Stimulated activated CD4-positive, alpha-beta T cell treated with anti-CD3 and anti-CD28 coated beads, Interleukin-1b, Interleukin-23, amount 100 ng/mL, for 1 hour (primary cell): ENCODE data around the gene FOXJ2.
A peak's percentile ranks its signal among the peaks of the same experiment; 100 is the strongest.
"Not testable (repeated sequence)": the region's sequence is repeated elsewhere in the genome, so short reads cannot be mapped to it uniquely, and the experiment has no call there.

Source experiments
- DNase-seq, 2 donors: peaks; one replicate each; pipeline ENCODE4 v3.0.0-alpha.2; 2020; ENCODE audit warnings: low read depth in 2 of 2

Gene FOXJ2

DNA sequence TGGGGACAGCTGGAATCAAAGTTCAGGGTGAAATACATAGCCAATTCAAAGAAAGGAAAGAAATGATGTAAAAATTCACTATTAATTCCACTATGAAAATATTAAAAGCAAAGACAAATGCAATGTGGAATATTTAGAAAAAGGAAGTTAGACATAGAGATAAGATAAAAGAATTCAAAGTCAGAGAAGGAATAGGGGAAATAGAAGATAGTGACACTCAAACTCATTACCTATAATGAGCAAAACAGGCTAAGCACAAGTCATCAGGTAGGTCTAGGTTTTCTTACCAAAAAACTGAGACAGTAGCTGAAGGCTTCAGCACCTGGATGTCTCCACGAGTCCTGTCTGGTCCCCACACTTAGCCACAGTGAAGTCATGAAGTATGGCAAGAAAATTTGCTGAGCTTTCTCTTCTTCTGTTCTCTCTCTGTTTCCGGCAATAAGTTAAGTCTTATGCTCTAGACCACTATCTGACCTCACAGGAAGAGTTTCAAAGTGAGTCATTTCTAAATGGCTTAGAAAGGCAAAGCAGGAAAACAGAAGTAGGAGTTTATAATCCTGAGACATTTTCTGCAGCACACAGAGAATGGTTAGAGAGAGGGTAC is 33.6 kb downstream of the FOXJ2 start, which contains the start of gene C3AR1:
C3AR1 (minus strand) TSS at position 369 of the 604 bp plus-strand sequence. CDS start 6,174 bp downstream, outside the sequence.
- DNase-seq, result no peak

DNA sequence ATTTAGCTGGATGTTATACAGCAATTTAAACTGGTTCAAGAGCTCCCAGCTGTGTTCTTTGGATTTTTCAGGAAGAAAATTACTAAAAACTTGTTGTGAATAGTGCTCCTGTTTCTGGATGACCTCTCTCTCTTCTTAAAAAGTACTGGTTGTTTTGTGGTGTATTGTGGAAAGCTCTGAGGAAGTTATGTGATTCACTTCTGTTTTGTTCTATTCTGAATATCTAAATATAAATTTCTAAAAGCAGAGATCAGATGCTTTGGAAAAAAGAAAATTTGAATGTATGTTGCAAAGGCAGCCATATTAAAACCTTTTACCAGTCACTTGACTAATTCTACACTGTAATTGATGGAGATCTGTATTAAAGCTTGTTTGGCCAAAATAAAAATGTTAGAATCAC is 37.1 kb downstream of the FOXJ2 start:
- DNase-seq, result no peak

DNA sequence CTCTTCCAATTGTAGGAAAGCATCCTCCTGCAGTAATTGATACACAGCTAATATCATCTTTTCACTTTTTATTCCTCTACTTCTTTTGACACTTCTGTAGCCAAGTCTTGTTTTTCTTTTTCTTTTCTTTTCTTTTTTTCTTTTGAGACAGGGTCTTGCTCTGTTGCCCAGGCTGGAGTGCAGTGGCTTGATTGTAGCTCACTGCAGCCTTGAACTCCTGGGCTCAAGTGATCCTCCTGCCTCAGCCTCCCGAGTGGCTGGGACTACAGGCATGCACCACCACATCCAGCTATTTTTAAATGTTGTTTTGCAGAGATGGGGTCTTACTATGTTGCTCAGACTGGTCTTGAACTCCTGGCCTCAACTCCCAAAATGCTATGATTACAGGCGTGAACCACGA is 39.3 kb downstream of the FOXJ2 start:
- DNase-seq, result not testable (repeated sequence)

DNA sequence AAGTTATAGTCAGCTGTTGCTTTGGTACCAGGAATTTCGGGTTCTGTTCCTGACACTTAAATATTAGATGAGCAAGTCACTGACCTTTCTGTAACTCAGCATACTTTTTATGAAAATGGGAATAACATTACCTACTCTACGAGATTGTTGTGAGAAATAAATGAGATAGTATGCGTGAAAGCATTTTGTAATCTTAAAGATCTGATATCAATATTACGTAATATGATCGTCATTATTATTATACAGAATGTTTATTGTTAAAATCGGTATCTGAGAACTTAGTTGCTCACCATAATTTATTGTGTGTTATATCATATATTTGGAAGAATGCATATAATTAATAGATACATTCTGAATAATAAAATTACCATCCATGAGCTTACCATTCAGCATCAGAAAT is 43.4 kb downstream of the FOXJ2 start:
- DNase-seq, result no peak

- no peak for DNase-seq
Observed at GRCh38 chr12:8076366-8076765, 43.9 kb downstream of the FOXJ2 start.

DNA sequence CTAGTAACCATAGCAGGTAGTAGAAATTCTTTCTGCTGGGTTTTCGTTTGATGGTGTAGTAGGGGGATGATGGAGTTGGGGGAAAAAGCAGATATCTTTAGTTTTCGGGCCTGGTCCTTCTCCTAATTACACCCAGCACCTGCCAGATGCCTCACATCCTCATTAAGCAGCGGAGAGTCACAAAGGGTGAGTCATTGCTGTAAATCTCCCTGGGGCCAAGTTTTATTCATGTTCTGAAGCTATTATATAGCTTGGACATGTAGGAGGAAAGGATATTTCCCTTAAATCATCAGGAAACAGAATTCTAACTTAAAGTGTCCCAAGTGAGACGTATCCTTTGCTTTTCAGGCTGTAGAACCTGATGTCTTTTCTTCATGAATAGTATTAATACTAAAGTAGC is 44.7 kb downstream of the FOXJ2 start:
- no peak for DNase-seq

GRCh38 chr12:8078398-8078797 is 45.9 kb downstream of the FOXJ2 start:
- DNase-seq, result peak; percentile 19 to 42

DNA sequence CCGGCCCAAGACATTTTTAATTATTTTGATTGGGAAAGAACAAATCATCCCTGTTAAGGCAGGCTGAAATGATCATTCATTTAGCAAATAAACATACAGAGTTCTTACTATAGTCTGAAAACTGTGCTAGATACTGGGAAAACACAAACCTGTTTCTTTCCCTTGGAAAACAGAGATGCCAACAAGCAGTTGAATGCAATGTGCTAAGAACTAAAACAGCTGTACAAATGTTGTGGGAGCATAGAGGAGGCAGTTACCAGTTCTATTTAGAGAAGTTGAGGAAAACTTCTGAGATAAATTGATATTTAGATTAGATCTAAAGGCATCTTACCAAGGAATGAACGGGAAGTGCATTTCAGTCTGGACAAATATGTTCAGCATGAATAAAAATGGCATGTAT is 46.4 kb downstream of the FOXJ2 start:
- DNase-seq, result no peak

- no peak for DNase-seq
Observed at GRCh38 chr12:8080120-8080519, 47.6 kb downstream of the FOXJ2 start.

DNA sequence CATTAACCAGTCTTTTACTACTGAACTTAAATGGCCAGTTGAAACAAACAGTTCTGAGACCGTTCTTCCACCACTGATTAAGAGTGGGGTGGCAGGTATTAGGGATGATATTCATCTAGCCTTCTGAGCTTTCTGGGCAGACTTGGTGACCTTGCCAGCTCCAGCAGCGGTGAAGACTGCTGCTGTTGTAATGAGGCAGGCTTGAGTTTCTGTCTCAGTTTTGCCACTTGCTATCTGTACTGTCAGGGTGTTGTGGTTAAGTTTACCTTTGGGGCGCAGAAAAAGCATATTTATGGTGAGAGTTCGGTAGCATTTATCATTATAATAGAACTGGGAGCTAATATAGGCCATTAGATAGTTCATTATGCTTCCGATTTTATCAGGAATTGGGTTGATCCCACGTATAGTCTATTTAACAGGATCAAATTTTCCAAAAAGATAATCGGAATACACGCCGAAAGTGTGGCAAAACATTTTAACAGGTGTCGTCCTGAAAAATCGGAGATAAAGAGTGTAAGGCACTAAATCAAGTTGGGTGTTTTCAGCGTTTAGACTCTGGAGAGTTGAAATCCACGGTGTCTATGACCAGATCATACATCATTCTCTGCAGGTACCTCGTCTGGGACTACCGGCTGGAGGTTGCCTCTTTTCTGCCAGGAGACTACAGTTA is 48.9 kb downstream of the FOXJ2 start:
- DNase-seq, result no peak

DNA sequence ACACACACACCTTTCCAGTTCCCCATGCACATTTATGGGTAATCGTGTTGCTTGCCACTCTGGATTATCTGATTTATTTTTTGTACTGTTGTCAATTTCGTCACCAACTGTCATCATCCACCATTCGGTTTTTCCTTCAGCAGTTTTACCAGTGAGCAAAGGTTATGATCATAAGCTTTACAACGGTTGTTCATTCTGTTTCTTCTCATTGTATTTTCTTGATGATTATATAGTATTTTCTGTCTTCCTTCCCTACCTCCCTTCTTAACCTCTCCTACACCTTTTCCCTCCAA is 50.2 kb downstream of the FOXJ2 start:
- no peak for DNase-seq

DNA sequence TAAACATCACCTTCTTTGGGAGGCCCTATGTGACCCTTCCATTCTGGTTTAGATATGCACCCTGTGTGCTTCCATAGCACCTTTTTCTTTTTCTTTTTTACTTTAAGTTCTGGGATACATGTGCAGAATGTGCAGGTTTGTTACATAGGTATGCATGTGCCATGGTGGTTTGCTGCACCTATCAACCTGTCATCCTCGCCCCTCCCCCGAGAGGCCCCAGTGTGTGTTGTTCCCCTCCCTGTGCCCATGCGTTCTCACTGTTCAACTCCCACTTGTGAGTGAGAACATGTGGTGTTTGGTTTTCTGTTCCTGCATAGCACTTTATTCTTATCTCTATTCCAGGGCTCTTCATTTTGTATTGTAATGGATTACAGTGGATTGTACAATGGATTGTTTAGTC is 51.8 kb downstream of the FOXJ2 start:
- DNase-seq, result not testable (repeated sequence)

GRCh38 chr12:8087666-8088065 is 55.1 kb downstream of the FOXJ2 start:
- DNase-seq, result no peak

GRCh38 chr12:8088574-8088973 is 56.1 kb downstream of the FOXJ2 start:
- DNase-seq, result no peak

DNA sequence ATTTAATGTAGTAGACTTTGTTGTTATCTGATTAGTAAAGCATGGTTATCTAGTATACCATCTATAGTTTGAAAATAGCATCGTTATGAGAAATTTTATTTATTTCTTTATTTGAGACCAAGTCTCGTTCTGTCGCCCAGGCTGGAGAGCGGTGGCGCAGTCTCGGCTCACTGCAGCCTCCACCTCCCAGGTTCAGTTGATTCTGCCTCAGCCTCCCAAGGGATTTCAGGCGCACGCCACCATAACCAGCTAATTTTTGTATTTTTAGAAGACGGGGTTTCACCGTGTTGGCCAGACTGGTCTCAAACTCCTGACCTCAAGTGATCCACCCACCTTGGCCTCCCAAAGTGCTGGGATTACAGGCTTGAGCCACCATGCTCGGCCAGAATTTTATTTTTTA is 56.8 kb downstream of the FOXJ2 start:
- not testable (repeated sequence) for DNase-seq

GRCh38 chr12:8089716-8090115 is 57.2 kb downstream of the FOXJ2 start:
- DNase-seq, result no peak

GRCh38 chr12:8093291-8093690 is 60.8 kb downstream of the FOXJ2 start:
- no peak for DNase-seq

DNA sequence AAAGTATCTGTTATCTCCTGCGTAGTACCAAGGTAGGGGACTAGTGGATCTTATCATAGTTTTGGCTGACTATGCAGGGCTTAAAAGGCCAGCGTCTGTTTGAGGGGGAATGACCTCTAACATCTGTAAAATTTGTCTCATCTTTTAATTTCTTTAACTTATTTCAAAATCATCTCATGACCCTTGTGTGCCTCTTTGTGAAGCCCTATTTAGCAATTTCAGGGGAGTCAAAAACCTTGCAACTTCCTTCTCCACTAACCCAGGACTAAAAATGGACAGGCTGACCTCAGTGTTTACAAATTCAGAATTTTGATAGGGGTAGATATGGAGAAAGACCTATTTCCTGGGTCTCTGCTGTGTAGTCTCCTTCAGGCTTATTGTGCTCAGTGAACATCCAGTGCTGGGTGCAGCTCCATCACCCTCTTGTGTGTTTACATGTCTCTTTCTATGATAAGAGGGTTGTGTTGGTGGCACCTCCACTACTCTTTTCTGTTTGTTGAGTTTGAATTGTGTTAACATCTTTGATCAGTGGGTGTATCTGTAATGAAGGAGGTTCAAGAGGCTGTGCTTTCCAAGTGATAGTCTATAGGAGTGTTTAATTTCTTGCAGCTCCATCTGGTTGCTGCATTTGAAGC is 63.9 kb downstream of the FOXJ2 start:
- DNase-seq, result no peak

DNA sequence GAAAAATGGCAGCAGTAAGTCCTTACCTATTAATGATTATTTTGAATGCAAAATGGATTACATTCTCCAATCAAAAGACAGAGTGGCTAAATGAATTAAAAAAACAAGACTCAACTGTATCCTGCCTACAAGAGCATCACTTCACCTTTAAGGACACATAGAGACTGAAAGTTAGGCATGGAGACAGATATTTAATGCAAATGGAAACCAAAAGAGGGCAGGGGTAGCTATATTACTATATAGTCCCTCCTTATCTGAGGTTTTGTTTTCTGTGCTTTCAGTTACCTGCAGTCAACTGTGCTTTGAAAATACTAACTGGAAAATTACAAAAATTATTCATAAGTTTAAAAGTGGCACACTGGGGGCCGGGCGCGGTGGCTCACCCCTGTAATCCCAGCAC is 66.7 kb downstream of the FOXJ2 start:
- DNase-seq, result no peak
